PC-9 (cell line): ENCODE measurements around the gene GPR33.

Experiments used
- CTCF ChIP-seq: fragments of 200-600 bp; sonication (generic); conservative IDR thresholded peaks from 2 replicates; pipeline ENCODE4 v1.6.1; 2017; ENCODE audit warnings: mixed run types, antibody characterized with exemption, mild to moderate bottlenecking, moderate library complexity
- EZH2 ChIP-seq: fragments of 200-600 bp; sonication (generic); IDR thresholded peaks from 2 replicates; pipeline ENCODE4 v1.8.0; 2017; ENCODE audit warnings: antibody characterized with exemption, low read depth

- TF ChIP-seq CTCF (no peak), EZH2 (no peak)
Measured at GRCh38 chr14:31527087-31527486, 39.2 kb upstream of the GPR33 start.
